Uterus (tissue), 2 donors: ENCODE measurements around the gene ZNF521.

Experiments used
- CTCF ChIP-seq, 4 experiments: fragments of 200-600 bp in 2 of 4; fragments of 450-650 bp in 2 of 4; sonication (generic) in 2 of 4; IDR thresholded peaks; one replicate each; pipeline ENCODE4 v1.5.1; 2016 to 2019; ENCODE audit warnings: antibody characterized with exemption in 4 of 4, mild to moderate bottlenecking in 2 of 4, moderate library complexity in 1 of 4
- POLR2A ChIP-seq, 2 donors: fragments of 450-650 bp; IDR thresholded peaks; one replicate each; pipeline ENCODE4 v1.6.1; 2016; ENCODE audit warnings: antibody characterized with exemption in 2 of 2, mild to moderate bottlenecking in 1 of 2, moderate library complexity in 1 of 2

DNA sequence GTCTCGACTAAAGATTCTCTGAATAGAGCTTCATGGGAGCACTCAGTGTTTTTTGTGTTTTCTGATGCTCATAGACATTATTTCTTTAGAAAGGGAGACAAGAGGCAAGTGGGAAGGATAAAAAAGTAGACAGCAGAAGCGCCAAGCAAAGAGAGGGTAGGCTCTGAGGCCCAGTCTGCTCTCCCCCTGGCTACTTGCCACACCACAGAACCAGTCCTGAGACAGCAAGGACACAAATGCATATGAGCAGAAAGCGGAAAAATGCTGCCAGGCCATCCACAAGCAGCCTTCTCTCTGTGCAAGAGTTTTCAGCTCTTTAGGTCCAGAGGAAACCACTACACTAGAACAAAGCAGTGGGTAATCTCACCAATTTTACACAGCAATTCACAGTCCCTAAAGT lies 285.4 kb downstream of the ZNF521 start:
- TF ChIP-seq CTCF (IDR thresholded peaks at IDR 0.05), result no peak
- no peak for TF ChIP-seq POLR2A (IDR thresholded peaks at IDR 0.05)
